Lower lobe of right lung (tissue), 2 donors: ENCODE results near the gene SEPTIN11. TPM values are rescaled to one million over a fixed set of nuclear protein-coding genes. Genes with fewer than 3 reads are reported as not detected.

Experiments
- ATAC-seq, 2 donors: fragments of 200-7000 bp; cut with Tn5 transposase; one replicate each; pipeline ENCODE4 v1.9.1; 2020 to 2022; ENCODE audit warnings: mild to moderate bottlenecking in 2 of 2, moderate library complexity in 2 of 2
- DNase-seq: peaks from one replicate; pipeline ENCODE4 v3.0.0-alpha.2; 2020
- H3K27ac ChIP-seq: fragments of 200-600 bp; one replicate; pipeline ENCODE4 v1.8.0; 2022
- H3K27me3 ChIP-seq: fragments of 200-600 bp; one replicate; pipeline ENCODE4 v1.8.0; 2022; ENCODE audit warnings: low read depth
- H3K36me3 ChIP-seq: fragments of 200-600 bp; one replicate; pipeline ENCODE4 v1.8.0; 2022; ENCODE audit warnings: mild to moderate bottlenecking
- H3K4me1 ChIP-seq: fragments of 200-600 bp; one replicate; pipeline ENCODE4 v1.8.0; 2022
- H3K4me3 ChIP-seq: fragments of 200-600 bp; one replicate; pipeline ENCODE4 v1.8.0; 2022; ENCODE audit warnings: mild to moderate bottlenecking
- H3K9me3 ChIP-seq: fragments of 200-600 bp; one replicate; pipeline ENCODE4 v1.8.0; 2022
- intact Hi-C: fragments of 100-400 bp; cut with DNase I; formaldehyde crosslinking; loops from one replicate; pipeline ENCODE4 v1.11.0; 2022
- total RNA-seq: library from RNA; stranded (reverse); fragmentation: NEBNext Ultra II Directional; extraction: Animal tissue kit (Norgen Biotek cat#: 25700); gene quantifications from one replicate; pipeline ENCODE4 v1.2.1, GENCODE V29; 2021
- TF ChIP-seq, protein P1 (sequence below): fragments of 200-600 bp; IDR thresholded peaks from one replicate; pipeline ENCODE4 v1.8.0; 2022; ENCODE audit warnings: antibody characterized with exemption, mild to moderate bottlenecking
- donor health status: DM: no; HTN: yes; CAD: no; lungs with severe emphysema.

Gene SEPTIN11
- total RNA-seq, 1 donor from 2014 or later: 127 TPM

DNA sequence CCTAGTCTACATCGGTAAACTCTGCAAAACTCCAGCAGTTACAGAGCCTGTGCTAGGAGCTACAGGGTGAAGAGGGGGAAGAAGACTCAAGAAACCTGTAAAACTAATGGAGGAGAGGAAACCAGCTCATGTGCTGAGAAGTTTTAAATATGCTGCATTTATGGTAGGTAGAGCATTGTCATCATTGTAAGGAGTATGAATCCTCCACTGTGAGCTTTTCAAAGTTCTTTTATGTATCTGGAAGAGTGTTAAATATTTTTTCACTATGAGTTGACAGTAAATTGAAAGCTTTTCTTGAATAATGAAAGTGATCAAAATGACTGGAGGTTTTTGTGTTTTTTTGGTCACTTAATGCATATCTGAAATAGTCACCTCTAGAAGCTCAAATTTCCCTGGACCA is 46.2 kb downstream of the SEPTIN11 start:
- Histone ChIP-seq H3K36me3 (peaks cover 32% of the 10 kb centered on the region), H3K9me3 (no peaks in the 10 kb centered on the region), H3K4me1 (peaks cover 13% of the 10 kb centered on the region), H3K4me3 (no peak overlapping the region), H3K27me3 (no peaks in the 10 kb centered on the region), H3K27ac (no peak overlapping the region)
- TF ChIP-seq, protein P1, sequence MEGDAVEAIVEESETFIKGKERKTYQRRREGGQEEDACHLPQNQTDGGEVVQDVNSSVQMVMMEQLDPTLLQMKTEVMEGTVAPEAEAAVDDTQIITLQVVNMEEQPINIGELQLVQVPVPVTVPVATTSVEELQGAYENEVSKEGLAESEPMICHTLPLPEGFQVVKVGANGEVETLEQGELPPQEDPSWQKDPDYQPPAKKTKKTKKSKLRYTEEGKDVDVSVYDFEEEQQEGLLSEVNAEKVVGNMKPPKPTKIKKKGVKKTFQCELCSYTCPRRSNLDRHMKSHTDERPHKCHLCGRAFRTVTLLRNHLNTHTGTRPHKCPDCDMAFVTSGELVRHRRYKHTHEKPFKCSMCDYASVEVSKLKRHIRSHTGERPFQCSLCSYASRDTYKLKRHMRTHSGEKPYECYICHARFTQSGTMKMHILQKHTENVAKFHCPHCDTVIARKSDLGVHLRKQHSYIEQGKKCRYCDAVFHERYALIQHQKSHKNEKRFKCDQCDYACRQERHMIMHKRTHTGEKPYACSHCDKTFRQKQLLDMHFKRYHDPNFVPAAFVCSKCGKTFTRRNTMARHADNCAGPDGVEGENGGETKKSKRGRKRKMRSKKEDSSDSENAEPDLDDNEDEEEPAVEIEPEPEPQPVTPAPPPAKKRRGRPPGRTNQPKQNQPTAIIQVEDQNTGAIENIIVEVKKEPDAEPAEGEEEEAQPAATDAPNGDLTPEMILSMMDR: no peak
- DNase-seq: no peak
- intact Hi-C loops: no loop called here
- ATAC-seq: no peak

DNA sequence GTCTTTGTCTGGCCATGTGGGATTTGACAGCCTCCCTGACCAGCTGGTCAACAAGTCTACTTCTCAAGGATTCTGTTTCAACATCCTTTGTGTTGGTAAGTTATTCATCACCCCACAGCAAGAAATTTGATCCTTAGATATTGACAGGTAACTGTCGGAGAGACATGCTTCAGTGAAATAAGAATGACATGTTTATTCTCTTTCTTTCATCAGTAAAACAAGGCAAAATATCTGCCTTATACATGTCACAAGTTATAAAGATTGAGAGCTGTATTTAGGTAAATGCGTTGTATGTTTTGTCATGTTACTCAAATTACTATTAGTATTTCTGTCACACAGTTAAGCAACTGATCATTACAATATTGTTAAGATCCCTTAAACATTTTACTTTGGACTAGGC is 46.9 kb downstream of the SEPTIN11 start:
- TF ChIP-seq, protein P1: no peak
- Histone ChIP-seq H3K9me3 (no peaks in the 10 kb centered on the region), H3K27ac (no peak overlapping the region), H3K27me3 (no peaks in the 10 kb centered on the region), H3K4me1 (peaks cover 6% of the 10 kb centered on the region), H3K4me3 (no peak overlapping the region), H3K36me3 (peaks cover 32% of the 10 kb centered on the region)
- DNase-seq: no peak
- intact Hi-C loops: no loop called here
- ATAC-seq: no peak

DNA sequence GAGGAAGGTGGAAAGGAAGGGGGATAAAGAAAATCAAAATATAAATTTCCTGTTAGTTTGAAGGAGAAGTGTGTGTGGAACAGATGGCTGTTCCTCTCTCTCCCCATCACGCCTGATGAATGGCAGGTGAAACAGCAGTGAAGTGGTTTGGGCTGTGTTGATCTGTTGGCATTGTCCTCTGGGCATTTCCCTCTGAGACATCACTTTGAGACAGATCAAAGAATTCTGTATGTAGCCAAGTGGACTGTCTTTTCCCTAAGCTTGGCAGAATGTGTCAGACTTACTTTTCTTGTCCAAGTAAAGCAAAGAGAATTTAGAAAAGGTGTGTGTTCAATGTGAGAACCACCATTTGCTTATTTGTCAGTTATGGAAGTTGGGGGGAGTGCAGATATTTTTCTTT is 47.5 kb downstream of the SEPTIN11 start:
- ATAC-seq (no peak), DNase-seq (no peak)
- no peaks in the 10 kb centered on the region for H3K27me3 ChIP-seq
- no peak overlapping the region for H3K4me3 ChIP-seq
- TF ChIP-seq, protein P1: no peak
- peaks cover 12% of the 10 kb centered on the region for H3K4me1 ChIP-seq
- no peak overlapping the region for H3K27ac ChIP-seq
- peaks cover 32% of the 10 kb centered on the region for H3K36me3 ChIP-seq
- H3K9me3 ChIP-seq: no peaks in the 10 kb centered on the region
- intact Hi-C loops: no loop called here

DNA sequence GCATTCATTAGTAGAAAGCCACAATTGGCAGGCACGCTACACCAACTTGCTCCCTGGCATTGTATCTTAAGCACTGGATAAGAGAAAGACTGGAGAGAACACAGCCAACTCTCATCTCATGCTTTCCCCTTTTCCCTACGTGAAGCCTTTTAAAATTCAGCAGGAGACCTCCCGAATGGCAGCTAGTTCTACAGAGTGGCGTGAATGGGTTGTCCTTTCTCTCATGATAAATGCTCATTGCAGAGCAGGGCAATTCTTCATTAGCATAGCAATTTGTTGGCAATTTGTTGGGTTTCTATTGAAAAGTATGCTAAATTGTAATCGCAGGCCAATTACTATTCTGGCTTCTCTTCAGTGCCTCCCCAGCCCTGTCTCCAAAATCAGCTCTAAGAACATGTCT is 48.0 kb downstream of the SEPTIN11 start:
- Histone ChIP-seq H3K27ac (no peak overlapping the region), H3K27me3 (no peaks in the 10 kb centered on the region), H3K4me1 (peaks cover 16% of the 10 kb centered on the region), H3K4me3 (no peak overlapping the region), H3K36me3 (peaks cover 32% of the 10 kb centered on the region), H3K9me3 (no peaks in the 10 kb centered on the region)
- no peak for ATAC-seq
- intact Hi-C loops: no loop called here
- no peak for DNase-seq
- TF ChIP-seq, protein P1: no peak

DNA sequence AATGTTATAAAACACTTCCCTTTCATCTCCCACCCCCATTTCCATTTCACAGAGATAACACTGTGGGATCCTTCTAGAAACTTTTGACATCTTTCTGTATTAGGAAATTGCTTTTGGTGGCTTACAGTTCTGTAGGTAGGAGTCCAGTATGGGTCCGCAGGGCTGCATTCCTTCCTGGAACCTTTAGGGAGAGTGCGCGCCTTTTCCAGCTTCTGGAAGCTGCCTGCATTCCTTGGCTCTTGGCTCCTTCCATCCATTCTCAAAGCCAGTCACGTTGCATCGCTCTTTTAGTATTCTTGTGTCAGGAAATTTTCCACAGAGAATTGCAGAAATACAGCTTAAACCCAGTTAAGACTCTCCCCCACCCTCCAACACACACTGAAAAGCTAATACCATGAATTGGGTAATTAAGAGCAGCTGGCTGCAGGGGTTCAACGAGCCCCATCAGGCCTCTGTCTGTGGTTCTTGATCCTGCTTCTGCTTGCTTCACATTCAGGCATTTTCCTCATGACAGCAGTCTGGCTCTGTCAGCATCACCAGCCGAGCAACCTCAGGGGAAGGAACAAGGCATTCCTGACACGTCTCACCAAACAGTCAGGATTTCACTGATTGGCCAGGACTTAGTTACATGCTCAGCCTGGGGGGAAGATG is 48.8 kb downstream of the SEPTIN11 start:
- H3K9me3 ChIP-seq: no peaks in the 10 kb centered on the region
- H3K4me1 ChIP-seq: peaks cover 25% of the 10 kb centered on the region
- TF ChIP-seq, protein P1: no peak
- intact Hi-C loops: no loop called here
- no peak overlapping the region for H3K4me3 ChIP-seq
- peaks cover 32% of the 10 kb centered on the region for H3K36me3 ChIP-seq
- no peaks in the 10 kb centered on the region for H3K27me3 ChIP-seq
- peak in 1 of 2 donors; percentile 19 for ATAC-seq
- no peak overlapping the region for H3K27ac ChIP-seq
- DNase-seq: no peak

Other genes with a start within 250 kb of the SEPTIN11 start
- gene SOWAHB, start 51.6 kb upstream of the SEPTIN11 start, total RNA-seq: 2.4 TPM
- 327 TPM for gene CCNI, start 126.2 kb downstream of the SEPTIN11 start, total RNA-seq
- 39.3 TPM for gene CCNG2, start 207.5 kb downstream of the SEPTIN11 start, total RNA-seq